GM12872 (cell line): ENCODE results near the gene FTO.

Experiments
- TF ChIP-seq, protein P1 (sequence below): IDR thresholded peaks from 3 replicates; pipeline ENCODE4 v1.5.1; 2011; ENCODE audit warnings: low read depth, mild to moderate bottlenecking, low read length, moderate library complexity; ENCODE audit not compliant: insufficient read depth

The FTO gene

DNA sequence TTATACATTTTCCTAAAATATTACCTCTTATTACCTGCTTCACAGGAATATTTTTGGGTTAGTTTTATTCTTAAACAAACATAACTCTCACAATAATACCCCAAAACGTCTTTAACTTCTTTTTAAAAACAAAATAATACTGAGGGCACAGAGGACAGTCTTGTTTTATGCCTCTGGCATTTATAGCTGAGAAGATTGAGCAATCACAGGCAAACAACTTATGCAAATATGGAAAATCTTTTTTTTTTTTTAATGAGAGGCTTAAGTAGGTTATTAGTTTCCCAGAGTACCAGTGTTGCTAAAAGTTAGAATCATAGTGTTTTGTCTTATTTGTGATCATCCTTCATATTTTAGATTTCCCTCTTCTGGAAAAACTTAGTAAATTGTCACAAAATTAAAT, 195.0 kb downstream of the FTO start:
- TF ChIP-seq, protein P1, sequence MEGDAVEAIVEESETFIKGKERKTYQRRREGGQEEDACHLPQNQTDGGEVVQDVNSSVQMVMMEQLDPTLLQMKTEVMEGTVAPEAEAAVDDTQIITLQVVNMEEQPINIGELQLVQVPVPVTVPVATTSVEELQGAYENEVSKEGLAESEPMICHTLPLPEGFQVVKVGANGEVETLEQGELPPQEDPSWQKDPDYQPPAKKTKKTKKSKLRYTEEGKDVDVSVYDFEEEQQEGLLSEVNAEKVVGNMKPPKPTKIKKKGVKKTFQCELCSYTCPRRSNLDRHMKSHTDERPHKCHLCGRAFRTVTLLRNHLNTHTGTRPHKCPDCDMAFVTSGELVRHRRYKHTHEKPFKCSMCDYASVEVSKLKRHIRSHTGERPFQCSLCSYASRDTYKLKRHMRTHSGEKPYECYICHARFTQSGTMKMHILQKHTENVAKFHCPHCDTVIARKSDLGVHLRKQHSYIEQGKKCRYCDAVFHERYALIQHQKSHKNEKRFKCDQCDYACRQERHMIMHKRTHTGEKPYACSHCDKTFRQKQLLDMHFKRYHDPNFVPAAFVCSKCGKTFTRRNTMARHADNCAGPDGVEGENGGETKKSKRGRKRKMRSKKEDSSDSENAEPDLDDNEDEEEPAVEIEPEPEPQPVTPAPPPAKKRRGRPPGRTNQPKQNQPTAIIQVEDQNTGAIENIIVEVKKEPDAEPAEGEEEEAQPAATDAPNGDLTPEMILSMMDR = no peak

DNA sequence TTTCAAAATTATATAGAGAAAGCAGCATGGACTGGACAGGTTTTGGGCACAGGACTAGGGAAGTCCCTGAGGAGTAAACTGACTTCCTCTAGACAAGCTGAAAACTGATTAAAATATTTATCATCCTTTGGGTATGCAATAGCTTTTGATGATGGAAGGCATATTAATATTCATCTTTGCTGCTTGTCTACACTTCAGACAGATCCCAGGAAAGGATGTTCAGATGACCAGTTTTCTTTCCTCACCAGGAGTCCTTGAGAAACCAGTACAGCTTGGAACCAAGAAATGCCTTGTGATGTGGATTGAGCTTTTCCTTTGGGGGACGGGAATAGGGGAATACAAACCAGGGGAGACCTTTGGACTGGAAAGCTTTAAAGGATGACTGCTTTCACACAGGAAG, 195.5 kb downstream of the FTO start:
- TF ChIP-seq, protein P1 = no peak

DNA sequence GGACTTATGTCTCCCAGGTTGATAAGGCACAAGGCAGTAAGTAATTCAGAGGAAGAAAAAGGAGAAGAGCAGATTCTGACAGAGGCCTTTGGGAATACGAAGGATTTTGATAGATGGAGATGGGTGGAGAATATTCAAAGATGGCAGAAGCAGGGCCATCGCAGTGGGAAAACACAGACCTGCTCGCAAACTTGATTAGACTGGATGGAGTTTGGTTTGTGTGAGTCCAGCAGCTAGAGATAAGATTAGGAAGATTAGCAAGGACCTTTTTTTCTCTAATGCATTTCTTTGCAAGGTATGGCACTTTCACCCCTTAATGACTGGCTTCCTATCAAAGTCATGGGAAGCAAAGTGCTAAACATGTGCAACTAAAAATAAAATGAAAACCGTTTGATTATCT, 196.7 kb downstream of the FTO start:
- TF ChIP-seq, protein P1 = no peak

DNA sequence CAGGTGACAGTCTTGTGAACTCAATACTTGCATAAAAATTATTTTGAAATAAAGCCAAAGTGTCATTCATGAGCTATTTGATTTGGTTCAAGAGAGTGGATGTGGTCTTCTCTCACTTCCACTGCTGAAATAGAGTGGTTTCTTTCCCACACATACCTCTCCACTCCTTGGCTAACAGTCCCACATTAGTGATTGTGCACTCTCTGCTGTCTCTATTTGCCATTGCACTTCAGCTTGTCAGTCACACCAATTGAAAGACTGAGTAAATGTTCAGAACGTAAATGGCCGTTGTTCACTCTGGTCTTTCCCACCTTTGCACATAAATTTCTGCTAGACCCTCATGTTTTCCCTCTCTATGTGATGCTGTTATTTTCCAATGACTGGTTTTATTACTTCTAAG, 197.5 kb downstream of the FTO start:
- TF ChIP-seq, protein P1 = no peak

DNA sequence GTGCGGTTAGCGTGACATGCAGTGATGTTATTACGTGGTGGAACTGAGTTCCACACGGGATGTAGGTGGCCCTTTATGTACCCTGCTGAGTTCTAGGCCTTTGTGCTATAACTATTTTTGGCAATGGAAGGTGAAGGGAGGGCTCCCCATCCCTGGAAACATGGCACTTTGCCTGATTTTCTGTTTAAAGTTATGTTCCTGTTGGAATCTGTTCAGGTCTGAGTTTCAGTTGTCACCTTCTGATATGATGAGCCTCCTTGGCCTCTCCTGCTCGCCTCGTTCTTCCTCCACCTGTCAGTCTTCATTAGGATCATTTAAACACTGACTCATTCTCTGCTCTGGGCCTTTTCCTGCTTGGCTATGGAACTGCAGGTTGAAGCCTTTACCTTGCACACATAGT, 200.6 kb downstream of the FTO start:
- TF ChIP-seq, protein P1 = no peak

DNA sequence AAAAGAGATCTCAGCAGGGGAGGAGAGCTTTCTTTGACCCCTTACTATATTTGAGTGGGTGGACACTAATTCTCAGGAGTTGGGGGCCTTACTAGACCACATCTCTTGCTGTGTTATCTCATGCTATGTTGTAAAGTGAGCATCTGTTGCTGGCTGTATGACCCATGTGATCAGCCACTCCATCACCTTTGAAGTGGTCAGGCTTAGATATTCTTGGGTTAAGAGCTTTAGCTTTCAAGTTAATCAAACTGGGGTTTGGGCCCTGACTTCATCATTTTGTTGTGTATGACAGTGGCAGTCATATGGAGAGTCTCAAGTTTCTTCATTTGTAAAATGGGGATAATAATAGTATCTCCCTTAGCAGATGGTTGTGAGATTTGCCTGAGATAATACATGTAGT, 201.1 kb downstream of the FTO start:
- TF ChIP-seq, protein P1 = no peak

DNA sequence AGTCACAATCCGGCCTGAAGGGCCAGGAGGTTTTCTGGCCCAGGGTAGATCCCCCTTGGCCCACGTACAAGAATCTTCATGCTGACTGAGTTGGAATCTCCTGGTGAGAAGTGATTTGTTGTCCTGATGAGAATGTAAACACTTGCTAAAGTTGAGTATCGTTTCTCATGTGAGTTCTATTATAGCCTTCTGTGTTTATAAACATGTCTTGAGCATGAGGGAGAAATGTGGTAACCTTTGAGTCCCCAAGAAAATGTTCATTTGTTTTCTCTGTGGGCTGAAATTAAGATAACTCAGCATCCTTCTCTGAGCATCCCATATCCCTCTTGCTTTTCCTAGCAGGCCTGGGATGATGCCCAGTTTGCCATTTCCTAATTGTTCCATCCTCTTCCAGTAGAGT, 204.8 kb downstream of the FTO start:
- TF ChIP-seq, protein P1 = no peak

DNA sequence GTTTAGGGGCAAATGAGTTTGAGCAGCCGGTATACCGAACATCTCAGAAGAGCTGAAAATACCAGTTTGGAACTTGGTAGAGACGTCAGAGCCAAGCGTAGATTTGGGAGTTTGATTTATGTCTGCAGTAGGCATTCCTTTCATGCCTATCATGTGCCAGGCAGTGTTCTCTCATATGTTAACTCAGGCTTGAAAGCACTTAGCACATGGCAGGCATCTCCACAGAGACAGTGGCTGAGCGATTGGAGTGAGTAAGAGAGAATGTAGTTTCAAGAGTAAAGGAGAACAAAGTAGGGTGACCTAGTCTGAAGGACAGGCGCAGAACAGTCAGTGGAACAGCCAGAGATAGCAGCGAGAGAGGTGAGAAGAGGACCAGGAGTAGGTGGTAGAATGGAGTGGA, 207.0 kb downstream of the FTO start:
- TF ChIP-seq, protein P1 = no peak
